D721Med (cell line): ENCODE results near the gene ZNF385B.
"Not testable (repeated sequence)": the region's sequence is repeated elsewhere in the genome, so short reads cannot be mapped to it uniquely, and the experiment has no call there.

Experiments
- DNase-seq: peaks from one replicate; pipeline ENCODE4 v3.0.0; 2011; ENCODE audit warnings: low spot score; ENCODE audit not compliant: insufficient read length
- FAIRE-seq: peaks from 2 replicates; lab custom pipeline; 2011; peaks lifted over from hg19 to GRCh38; lab: Jason Lieb, UNC
- TF ChIP-seq, protein P1 (sequence below): IDR thresholded peaks from 2 replicates; pipeline ENCODE4 v1.5.1; 2012; ENCODE audit warnings: mild to moderate bottlenecking, control low read depth; ENCODE audit not compliant: insufficient read depth; ENCODE audit errors: missing control alignments

Gene ZNF385B

DNA sequence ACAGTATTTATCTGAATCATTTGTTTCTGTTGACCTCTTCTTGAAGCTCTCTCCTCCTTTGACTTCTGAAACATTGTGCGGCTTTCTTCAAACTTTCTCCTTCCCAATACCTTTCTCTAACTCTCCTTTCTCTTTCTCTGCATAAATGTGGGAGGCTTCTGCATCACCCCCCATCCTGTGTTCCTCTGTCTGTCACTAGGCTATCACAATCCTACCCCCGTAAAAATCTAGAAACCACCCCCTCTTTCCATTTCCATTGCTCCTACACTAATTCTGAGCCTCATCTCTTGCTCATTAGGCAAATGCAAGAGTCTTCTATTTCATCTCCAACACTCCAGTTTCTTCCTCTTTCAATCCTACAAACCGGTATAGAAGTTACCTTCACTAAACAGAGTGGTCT lies 32.2 kb upstream of the ZNF385B start:
- TF ChIP-seq, protein P1, sequence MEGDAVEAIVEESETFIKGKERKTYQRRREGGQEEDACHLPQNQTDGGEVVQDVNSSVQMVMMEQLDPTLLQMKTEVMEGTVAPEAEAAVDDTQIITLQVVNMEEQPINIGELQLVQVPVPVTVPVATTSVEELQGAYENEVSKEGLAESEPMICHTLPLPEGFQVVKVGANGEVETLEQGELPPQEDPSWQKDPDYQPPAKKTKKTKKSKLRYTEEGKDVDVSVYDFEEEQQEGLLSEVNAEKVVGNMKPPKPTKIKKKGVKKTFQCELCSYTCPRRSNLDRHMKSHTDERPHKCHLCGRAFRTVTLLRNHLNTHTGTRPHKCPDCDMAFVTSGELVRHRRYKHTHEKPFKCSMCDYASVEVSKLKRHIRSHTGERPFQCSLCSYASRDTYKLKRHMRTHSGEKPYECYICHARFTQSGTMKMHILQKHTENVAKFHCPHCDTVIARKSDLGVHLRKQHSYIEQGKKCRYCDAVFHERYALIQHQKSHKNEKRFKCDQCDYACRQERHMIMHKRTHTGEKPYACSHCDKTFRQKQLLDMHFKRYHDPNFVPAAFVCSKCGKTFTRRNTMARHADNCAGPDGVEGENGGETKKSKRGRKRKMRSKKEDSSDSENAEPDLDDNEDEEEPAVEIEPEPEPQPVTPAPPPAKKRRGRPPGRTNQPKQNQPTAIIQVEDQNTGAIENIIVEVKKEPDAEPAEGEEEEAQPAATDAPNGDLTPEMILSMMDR = no peak
- FAIRE-seq = no peak

DNA sequence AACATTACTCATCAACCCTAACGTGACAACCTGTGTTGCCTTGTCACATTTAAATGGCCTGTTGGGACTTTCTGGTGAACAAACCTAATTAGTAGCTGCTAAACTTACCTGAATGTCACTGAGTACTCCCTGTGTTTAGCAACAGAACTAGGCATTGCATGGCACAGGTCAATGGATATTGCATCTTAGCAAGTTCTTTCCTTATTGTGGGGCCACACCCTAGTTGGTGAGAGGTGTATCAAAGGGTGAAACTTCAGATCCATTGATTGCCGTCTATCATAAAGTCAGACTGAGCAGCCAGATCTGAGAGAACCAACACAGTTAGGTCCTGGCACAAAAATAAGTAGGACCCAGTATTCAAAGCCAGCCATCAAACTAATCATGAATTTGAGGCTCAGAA lies 29.8 kb upstream of the ZNF385B start:
- TF ChIP-seq, protein P1 = no peak
- DNase-seq (no peak), FAIRE-seq (no peak)

More for the DNA sequence above, 32.2 kb upstream of the ZNF385B start:
- DNase-seq = no peak

DNA sequence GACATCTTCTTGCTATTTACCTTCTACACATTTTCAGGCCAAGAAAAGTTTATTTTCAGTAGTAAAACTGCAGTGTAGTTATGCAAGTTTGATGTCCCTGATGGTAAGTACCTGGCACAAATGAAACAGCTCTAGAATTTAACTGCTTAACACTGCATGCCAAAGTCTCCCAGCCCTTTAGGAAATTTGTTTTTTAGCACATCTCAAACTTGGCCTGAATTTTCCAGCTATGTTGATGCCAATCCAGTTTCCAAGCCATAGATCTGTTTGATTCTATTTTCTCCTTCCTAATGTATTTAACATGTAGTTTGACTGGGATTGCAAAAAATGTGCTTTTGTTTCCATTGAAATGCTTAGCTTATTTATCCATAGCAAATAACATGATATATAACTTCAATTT lies 29.3 kb upstream of the ZNF385B start:
- DNase-seq (no peak), FAIRE-seq (no peak)
- TF ChIP-seq, protein P1 = no peak

DNA sequence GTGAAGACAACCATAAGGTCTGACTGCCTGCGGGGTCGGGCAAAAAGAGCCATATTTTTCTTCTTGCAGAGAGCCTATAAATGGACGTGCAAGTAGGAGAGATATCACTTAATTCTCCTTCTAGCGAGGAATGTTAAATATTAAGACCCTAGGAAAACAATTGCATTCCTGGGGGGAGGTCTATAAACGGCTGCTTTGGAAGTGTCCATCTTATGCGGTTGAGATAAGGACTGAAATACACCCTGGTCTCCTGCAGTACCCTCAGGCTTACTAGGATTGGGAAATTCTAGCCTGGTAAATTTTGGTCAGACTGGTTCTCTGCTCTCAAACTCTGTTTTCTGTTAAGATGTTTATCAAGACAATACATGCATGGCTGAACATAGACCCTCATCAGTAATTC lies 27.2 kb upstream of the ZNF385B start:
- not testable (repeated sequence) for DNase-seq, FAIRE-seq

DNA sequence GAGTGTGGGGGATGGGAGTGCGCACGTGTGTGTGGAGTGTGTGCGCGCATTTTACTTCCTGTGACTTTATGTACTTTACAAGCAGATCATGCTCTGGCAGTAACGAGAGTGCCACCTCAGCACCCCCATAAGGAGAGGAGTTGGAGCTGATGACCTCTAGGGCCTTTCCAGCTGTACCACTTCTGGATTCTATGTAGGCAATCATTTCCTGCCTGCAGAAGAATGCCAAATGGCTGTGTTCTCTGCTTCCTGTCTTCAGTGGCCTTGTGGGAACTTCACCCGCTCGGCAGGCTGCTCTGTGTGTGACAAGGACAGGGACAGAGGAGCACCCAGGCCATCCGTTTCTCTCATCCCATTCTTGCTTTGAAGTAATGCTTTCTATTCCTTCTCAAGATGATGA lies 22.8 kb upstream of the ZNF385B start:
- no peak for FAIRE-seq
- TF ChIP-seq, protein P1 = no peak

DNA sequence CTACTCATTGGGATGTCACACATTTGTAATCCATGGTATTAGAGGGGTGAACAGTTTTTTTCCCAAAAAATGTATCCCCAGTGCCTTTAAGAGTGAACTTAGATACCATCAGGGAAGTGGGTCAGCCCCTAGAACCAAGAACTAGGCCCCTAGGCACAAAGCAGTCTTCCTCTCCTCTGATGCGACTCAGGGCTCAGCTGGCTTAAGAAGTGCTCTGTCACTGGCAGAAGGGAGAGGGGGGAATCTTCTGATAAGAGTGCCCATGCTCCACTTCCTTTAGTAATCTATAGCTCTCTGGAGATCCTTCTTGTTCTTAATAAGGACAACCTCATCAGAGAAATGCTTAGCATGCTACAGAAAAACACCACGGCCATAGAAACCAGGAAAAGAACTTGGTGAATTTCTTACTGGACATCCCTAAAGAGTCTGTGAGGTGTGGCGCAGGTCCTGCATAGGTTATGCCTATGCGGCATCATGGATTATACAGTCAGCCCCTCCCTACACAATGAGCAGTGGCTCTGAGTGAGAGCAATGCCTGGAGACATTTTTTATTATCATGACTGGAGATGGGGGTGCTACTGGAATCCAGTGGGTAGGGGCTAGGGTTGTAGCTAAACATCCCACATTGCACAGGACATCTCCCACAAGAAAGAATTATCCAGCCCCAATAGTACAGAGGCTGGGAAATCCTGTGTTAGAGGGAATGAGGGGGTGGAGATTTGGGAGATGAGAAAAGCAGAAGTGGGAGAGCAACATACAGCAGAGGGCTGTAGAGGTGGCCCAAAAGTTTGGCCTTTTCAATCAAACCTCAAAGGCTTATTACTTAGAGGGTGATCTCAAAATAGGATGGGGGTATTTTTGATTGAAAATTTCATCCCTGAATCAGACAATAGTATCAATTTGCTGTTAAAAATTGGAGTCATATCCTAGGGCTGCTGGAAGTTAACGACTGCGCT lies 21.7 kb upstream of the ZNF385B start:
- DNase-seq (no peak), FAIRE-seq (no peak)
- TF ChIP-seq, protein P1 = no peak

More for the DNA sequence above, 22.8 kb upstream of the ZNF385B start:
- no peak for DNase-seq

DNA sequence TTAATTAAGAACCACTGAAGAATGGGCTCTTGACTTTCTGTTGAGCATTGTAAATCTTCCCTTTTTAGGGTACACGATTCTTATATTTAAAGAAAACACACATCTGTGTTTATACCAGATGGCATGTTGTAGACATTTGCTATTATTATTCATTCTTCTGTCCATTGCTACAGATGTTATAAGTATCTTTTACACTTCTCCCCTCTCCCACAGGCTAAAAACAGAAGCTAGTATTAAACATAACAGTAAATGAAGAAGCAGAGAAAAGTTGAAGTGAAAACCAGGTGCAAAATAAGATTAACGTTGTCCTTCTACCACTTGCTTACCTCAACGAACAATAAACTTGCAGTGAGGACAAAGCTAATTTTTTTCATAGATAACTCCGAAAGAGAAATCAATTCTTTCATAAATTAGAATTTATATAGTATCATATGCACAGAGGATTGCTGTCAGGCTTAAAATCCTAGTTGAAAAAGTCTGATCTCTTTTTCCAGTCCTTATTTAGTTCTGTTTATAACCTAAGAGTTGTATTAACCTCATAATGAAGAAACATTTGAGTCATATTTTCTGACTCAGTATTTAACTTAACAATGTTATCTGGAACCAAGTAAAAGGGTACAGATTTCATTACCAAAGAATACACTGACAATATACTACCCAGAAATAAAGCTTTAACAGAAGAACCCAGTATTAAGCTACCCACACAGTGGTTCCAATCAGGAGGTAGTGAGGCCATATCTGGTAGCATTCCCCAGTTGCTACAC lies 16.4 kb upstream of the ZNF385B start:
- DNase-seq = no peak
- FAIRE-seq = no peak
- TF ChIP-seq, protein P1 = no peak
